ENCODE data around the gene CAPN5. TPM values are rescaled to one million over a fixed set of nuclear protein-coding genes. Genes with fewer than 3 reads are reported as not detected.
A peak's percentile ranks its signal among the peaks of the same experiment; 100 is the strongest.

The CAPN5 gene
- total RNA-seq, 1 donor from 2014 or later: 6.5 TPM

DNA sequence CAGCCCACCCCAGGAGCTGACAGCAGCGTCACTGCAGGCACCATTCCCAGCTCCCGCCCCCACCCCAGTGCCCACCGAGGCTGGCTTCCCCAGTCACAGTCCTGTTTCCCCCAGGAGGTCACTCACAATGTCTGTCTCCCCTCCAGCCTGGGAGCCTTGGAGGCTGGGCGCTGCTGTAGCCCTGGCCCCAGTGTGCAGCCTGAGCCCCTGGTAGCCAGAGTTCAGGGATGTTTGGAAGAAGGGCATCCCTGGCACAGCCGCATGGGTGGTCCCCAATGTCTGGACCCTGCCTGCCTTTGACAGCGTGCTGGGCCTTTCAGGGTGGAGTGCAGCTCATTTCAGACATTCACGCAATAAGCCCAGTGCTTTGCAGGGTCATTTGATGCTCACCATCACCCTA, 4.3 kb downstream of the CAPN5 start:
- no peaks in the 10 kb centered on the region for H3K27me3 ChIP-seq
- DNase-seq (peak; percentile 32), ATAC-seq (no peak)
- TF ChIP-seq, protein P1, sequence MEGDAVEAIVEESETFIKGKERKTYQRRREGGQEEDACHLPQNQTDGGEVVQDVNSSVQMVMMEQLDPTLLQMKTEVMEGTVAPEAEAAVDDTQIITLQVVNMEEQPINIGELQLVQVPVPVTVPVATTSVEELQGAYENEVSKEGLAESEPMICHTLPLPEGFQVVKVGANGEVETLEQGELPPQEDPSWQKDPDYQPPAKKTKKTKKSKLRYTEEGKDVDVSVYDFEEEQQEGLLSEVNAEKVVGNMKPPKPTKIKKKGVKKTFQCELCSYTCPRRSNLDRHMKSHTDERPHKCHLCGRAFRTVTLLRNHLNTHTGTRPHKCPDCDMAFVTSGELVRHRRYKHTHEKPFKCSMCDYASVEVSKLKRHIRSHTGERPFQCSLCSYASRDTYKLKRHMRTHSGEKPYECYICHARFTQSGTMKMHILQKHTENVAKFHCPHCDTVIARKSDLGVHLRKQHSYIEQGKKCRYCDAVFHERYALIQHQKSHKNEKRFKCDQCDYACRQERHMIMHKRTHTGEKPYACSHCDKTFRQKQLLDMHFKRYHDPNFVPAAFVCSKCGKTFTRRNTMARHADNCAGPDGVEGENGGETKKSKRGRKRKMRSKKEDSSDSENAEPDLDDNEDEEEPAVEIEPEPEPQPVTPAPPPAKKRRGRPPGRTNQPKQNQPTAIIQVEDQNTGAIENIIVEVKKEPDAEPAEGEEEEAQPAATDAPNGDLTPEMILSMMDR (IDR thresholded peaks at IDR 0.05): no peak
- intact Hi-C loops (cut with DNase I): no loop called here
- no peaks in the 10 kb centered on the region for H3K9me3 ChIP-seq
- peaks cover 38% of the 10 kb centered on the region for H3K4me1 ChIP-seq
- H3K36me3 ChIP-seq: no peaks in the 10 kb centered on the region
- no peak overlapping the region for H3K4me3 ChIP-seq
- H3K27ac ChIP-seq: no peak overlapping the region

DNA sequence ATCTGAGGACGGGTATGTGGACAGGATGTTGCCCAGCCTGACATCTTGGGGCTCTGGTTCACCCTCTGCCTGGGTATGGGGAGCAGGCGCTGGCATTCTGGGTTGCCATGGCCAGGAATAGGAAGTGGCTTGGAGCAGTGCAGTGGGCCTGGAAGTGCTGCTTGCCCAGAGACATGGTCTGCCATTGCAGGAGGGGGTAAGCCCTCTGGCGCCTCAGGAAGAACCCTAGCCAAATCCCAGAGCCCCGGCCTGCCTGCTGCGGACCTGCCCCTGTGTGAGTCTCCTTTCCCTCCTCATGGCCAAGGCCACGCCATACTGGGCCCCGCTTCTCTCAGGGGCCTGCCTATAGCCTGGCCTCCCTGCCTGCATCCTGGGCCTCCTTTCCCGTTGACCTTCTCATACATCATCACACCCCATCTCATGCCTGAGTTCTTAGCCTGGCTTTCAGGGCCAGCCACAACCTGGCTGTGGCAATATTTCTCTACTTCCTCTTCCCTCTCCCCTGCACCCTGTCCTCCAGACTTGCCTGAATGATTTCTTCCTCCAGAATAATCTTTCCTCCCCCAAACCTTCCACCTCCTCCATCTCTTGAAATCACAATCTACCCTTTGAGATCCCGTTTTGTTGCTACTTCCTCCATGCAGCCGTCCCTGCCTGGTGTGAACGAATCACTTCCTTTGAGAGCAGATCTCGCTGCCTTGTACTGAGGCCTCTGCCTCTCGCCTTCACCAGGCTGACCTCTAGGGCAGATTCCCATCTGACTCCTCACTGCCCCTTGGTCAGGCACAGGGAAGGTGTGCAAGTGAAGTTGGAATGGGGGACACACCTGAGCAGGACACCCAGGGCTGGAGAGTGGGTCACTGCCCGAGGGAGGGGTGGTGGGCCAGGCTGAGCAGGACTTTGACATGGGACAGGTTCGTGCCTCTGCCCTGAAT, 5.2 kb downstream of the CAPN5 start:
- H3K27me3 ChIP-seq: no peaks in the 10 kb centered on the region
- H3K27ac ChIP-seq: peak overlapping the region; percentile 85
- H3K36me3 ChIP-seq: no peaks in the 10 kb centered on the region
- ATAC-seq (peak; percentile 5), DNase-seq (peak; percentile 53)
- peaks cover 38% of the 10 kb centered on the region for H3K4me1 ChIP-seq
- TF ChIP-seq, protein P1 (IDR thresholded peaks at IDR 0.05): no peak
- intact Hi-C loops (cut with DNase I): no loop called here
- no peak overlapping the region for H3K4me3 ChIP-seq
- no peaks in the 10 kb centered on the region for H3K9me3 ChIP-seq

- no peaks in the 10 kb centered on the region for H3K27me3 ChIP-seq
- TF ChIP-seq, protein P1 (IDR thresholded peaks at IDR 0.05): no peak
- DNase-seq: no peak
- peak overlapping the region; percentile 85 for H3K27ac ChIP-seq
- ATAC-seq: no peak
- H3K4me3 ChIP-seq: no peak overlapping the region
- intact Hi-C loops (cut with DNase I): no loop called here
- H3K4me1 ChIP-seq: peaks cover 38% of the 10 kb centered on the region
- no peaks in the 10 kb centered on the region for H3K36me3 ChIP-seq
- no peaks in the 10 kb centered on the region for H3K9me3 ChIP-seq
Observed at GRCh38 chr11:77072851-77073327, 6.1 kb downstream of the CAPN5 start.

DNA sequence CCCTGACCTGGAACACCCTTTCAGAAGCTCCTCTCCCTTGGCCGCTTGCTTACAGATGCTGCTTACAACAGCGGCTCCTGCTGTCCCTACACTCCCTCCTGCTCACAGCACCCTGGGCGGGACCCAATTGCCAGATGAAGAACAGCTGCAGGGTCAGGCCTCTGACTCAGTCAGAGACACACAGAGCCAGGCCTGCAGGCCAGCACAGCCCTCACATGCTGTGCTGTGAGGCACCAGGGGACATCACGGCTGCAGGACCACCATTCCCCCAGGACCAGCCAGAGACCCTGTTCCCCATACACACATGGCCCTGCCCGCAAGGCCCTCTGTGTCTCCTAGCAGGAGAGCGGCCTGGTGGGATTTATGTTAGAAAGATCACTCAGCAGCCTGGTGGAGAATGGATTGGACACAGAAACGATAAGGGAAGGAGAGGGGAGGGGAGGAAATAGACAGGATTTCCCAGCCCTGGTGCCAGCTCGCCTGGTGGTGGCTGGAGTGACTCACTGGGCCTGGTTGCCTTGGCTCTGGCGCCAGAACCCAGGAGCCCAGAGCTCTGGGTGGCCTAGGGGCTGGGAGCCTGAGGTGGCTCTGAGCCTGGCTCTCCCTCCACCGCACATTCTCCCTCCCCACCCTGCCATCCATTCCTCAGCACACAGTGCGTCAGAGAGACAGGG, 6.7 kb downstream of the CAPN5 start:
- Histone ChIP-seq H3K36me3 (no peaks in the 10 kb centered on the region), H3K27me3 (no peaks in the 10 kb centered on the region), H3K9me3 (no peaks in the 10 kb centered on the region), H3K27ac (peak overlapping the region; percentile 85), H3K4me3 (no peak overlapping the region), H3K4me1 (peaks cover 38% of the 10 kb centered on the region)
- TF ChIP-seq, protein P1 (IDR thresholded peaks at IDR 0.05): peak; percentile 43
- intact Hi-C loops (cut with DNase I): no loop called here
- DNase-seq (peak; percentile 74), ATAC-seq (peak; percentile 71)

- Histone ChIP-seq H3K27ac (peak overlapping the region; percentile 85), H3K27me3 (no peaks in the 10 kb centered on the region), H3K9me3 (no peaks in the 10 kb centered on the region), H3K4me1 (peaks cover 38% of the 10 kb centered on the region), H3K4me3 (no peak overlapping the region), H3K36me3 (no peaks in the 10 kb centered on the region)
- intact Hi-C loops (cut with DNase I): no loop called here
- ATAC-seq (no peak), DNase-seq (peak; percentile 64)
- TF ChIP-seq, protein P1 (IDR thresholded peaks at IDR 0.05): no peak
Observed at GRCh38 chr11:77074205-77074604, 7.4 kb downstream of the CAPN5 start.
